HTERT RPE-1 (cell line): ENCODE measurements around the gene NEURL4.

Experiments
- in situ Hi-C: fragments of 300-500 bp; cut with MboI; formaldehyde crosslinking; loops from 4 replicates; pipeline ENCODE4 v1.14.3; 2020; ENCODE audit warnings: low sequenced_read_pairs

Gene NEURL4

DNA sequence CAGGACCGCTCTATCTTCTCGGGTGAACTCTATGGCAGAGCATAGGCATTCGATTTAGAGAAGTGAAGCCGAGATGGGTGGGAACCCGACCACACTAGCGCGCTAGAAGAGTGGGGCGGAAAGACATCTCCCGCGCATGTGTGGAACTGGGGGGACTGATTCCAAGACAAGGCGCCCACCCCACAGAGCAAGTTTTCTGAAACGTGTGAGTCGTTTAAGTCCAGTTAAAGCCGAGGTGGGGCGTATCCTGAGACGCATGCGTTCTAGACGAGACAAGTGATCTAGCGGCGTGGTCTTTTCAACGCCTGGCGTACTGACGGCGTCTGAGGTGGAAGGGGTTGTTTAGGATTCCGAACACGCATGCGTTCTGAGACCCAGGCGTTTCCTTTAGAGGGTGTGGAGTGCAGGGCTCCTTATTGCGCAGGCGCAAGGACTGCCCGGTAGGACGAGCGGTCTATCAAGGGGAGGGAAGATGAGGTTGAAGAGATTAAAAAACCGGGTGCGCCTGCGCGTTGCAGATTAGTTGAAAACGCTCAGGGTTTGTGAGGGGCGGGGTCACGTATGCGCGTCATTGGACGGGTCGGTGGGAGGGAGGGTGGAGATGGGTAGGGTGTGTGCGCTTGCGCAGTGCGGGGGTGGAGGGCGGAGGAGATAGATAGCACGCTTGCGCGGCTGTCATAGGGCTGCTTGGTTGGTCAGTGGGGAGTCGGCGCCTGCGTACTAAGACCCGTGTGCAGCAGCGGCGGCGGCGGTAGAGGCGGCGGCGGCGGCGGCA is 22.0 kb downstream of the NEURL4 start, which contains the start of gene EIF5A:
Gene EIF5A (plus strand): TSS at position 718 of the 775 bp plus-strand sequence. CDS start 2,008 bp downstream, outside the sequence.
- in situ Hi-C loops = no loop called here

DNA sequence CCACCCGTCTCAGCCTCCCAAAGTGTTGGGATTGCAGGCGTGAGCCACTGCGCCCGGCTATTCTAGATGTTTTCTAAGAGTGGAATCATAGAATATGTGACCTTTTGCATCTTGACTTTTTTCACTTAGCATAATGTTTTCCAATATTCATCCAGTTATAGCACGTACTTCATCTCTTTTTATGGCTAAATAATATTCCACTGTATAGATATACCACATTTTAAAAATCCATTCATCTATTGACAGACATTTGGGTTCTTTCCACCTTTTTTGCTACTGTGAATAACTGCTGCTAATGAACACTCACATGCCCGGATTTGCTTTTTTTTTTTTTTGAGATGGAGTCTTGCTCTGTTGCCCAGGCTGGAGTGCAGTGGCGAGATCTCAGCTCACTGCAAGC is 25.0 kb downstream of the NEURL4 start:
- in situ Hi-C loops = no loop called here

DNA sequence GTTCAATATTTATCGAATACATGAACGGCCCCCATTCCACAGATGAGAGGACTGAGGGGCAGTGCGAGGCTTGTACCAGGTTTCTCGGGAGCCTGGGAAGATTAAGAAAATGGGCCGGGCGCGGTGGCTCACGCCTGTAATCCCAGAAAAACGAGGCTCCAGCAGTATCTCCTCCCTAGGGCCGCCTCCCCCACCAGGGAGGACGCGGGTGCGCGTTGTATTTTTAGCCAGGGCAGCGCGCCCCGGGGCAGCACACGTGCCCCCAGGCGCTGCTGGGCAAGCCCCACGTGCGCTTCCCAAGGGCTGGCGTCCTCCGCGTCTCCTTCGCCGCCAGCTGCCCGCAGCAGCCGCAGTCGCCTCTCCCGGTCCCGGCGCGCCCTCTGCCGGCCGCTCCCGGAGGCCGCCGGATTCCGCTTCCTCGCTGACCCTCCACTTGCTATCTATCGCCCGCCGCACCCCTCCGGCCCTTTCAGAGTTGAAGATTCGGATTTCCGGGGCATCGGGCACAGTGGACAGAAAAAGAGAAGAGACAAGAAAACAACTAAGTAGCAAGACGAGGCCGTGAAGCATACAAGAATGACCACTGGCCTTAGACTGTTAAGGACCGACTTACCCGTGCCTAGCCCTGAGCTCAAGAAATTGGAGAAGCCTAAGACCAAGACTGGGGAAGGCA is 32.8 kb downstream of the NEURL4 start:
- in situ Hi-C loops = no loop called here

DNA sequence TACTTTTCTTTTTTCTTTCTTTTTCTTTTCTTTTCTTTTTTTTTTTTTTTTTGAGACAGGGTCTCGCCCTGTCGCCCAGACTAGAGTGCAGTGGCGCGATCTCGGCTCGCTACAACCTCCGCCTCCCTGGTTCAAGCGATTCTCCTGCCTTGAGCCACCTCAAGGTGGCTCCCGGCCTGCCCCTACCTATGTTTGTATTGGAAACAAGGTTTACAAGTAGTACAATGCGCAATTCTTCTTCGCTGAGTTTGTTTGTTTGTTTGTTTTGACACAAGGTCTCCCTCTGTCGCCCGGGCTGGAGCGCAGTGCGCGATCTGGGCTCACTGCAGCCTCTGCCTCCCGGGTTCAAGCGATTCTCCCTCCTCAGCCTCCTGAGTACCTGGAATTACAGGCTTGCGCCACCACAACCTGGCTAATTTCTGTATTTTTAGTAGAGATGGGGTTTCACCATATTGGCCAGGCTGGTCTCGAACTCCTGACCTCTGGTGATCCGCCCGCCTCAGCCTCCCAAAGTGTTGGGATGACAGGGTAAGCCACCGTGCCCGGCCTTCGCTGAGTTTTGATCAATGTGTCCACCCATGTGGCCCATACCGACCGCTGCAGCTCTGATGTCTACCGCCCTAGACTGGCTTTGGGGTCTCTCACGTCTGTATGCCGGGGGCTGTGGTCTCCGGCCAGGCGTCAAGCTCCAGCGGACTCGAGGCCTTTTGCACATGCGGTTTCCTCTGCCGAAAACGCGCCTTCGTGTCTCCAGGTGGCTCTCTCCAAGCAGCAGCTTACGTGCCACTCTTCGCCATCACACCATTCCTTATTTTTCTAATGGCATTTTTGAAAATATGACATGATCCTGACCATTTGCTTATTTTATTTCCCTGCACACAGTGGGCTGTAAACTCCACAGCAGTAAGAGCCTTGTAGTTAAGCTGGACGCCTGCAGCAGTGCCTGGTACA is 33.6 kb downstream of the NEURL4 start:
- in situ Hi-C loops = no loop called here

DNA sequence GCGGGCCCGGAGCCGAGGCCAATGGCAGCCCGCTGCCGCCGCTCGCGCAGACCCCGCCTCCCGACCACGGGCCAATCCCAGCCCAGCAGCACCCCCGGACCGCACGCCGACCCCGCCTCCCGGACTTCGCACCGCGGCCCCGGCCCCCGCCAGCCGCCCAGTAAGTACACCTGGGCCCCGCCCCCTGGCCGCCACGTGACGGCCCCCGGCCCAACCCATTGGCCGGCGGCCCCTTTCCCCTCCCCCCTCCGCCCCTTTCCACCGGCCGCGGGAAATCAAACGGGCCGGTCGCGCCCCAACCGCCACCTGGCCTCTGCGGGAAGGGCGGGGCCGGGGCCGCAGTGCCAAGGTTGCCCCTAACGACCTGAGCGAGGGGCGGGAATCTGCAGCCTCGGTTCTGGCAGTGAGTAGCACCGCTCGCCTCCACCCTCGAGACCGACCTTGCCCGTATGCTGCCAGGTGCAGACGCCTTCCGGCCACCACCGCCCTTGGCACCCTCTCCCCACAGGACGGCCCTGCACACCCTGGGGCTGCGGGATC is 34.5 kb downstream of the NEURL4 start, which contains the start of gene YBX2:
Gene YBX2 (minus strand): TSS at position 26 of the 540 bp plus-strand sequence. CDS start 139 bp downstream, outside the sequence.
- in situ Hi-C loops = no loop called here

DNA sequence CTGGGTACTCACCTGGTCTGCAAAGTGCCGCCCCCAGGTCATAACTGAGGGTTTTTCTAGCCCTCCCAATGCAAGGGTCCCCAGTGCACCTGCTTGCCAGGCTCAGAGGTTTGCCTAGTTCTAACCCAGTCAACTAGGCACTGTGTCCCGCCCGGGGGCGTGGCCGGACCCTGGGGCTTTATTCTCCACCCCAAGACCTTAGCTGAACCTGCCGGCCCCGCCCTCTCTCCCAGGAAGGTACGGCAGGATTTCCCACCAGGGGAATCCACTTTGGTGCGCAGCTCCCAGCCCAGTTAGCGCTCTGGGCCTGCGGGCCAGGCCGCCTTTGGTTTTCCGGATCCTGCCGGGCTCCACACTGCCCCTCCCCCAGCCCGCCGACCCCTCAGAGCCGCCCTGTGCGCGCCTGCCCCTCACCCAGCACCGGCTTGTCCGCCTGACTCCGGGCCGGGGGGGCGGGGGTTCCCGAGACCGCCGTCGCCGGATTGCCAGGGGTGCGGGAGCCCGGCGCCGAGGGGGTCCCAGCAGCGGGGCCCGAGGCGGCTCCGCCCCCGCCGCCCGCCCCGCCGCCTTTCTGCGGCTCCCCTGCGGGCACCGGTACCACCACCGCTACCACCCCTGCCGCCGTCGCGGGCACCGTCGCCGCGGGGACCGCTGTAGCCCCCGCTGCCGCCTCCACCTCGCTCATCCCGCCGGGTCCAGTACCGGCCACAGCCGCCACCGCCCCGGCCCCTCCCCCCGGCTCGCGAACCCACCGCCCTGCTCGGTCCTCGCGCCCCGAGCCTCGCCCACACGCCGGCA is 35.1 kb downstream of the NEURL4 start:
- in situ Hi-C loops = no loop called here

DNA sequence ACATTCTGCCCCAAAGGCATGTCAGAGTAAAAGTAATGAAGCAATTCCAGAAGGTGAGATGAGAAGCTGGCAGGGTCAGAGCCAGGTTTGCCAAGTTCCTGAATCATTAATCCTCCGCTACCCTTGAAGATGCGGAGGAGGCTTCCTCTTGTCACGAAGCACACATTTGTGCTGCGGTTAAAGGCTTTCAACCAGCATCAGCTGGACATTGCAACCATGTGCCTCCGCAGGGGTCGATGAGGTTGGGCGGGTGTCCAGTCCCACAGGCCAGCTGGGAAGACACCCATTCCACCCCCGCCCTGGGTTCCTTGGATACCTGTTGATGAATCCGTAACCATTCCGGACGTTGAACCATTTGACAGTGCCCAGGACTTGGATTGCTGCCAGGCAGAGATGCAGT is 36.0 kb downstream of the NEURL4 start:
- in situ Hi-C loops = no loop called here

DNA sequence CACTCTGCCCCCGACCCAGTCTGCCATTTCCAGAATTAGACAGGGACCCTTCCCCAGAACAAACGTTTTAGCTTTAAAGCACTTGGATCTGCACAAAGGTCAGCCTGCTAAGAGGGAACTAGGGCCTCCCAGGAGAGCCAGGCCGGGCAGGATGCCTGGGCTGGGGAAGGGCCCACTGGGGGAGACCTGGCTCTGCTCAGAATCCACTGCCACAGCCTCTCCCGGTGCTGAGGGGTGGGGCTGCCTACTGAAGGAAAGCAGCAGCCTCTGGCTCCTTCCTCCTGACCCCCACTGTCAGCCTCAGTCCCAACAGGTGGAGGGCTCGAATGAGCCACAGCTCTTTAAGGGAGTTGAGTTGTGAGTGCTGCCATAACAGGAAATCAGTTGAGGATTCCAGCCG is 36.4 kb downstream of the NEURL4 start:
- in situ Hi-C loops = no loop called here

DNA sequence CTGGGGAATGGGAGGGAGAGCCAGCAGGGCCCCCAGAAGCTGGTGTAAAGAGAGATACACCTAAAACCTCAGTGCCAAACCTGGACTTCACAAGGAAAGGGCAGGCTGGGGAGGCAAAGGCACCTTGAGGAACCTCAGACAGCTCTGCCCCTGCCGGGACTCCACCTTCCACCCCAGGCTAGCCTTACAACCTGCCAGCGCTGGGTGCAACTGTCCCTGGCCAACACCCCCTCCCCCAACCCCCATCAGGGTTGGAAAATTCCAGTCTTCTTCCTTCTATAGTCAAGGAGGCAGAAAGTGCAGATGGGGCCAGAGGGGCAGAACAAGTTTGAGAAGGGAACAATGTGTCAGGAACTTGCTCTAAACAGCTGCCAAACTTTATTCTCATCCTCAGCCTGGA is 36.9 kb downstream of the NEURL4 start:
- in situ Hi-C loops = no loop called here

DNA sequence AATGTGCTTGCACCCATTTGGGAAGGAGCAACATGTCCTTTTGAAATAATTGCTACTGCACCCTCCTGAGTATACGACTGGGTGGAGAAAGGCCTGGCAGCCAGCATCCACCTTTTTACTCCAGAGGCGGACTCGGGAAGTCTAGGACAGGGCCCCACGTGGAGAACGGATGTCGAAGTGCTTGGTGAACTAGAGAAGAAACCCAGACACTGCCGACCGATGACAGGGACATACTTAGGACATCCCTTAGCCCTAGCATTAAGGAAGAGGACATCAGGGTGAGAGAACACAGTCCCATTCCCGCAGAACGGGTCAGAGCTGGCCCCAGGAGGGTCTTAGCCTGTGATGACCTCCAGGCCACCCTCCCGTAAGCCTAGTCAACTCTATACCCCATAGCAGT is 38.5 kb downstream of the NEURL4 start:
- in situ Hi-C loops = no loop called here

DNA sequence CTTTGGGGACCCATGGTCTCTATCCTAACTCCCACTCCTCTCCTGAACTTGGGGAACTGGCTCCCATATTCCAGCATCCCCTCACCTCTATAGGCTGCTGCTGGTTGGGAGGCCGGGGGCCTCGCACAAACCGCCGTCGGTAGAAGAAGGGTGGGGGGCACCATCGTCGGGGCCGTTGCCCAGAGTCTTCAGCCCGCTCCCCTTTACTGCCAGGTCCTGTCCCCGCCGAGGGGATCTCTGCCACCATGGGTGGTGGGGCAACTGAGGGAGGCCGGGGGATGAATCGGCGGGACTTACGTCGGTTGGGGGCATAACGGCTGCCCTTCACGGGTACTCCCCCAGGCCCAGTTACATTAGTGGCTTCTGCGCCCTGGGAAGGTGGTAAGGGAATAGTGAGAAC is 39.0 kb downstream of the NEURL4 start:
- in situ Hi-C loops = no loop called here

DNA sequence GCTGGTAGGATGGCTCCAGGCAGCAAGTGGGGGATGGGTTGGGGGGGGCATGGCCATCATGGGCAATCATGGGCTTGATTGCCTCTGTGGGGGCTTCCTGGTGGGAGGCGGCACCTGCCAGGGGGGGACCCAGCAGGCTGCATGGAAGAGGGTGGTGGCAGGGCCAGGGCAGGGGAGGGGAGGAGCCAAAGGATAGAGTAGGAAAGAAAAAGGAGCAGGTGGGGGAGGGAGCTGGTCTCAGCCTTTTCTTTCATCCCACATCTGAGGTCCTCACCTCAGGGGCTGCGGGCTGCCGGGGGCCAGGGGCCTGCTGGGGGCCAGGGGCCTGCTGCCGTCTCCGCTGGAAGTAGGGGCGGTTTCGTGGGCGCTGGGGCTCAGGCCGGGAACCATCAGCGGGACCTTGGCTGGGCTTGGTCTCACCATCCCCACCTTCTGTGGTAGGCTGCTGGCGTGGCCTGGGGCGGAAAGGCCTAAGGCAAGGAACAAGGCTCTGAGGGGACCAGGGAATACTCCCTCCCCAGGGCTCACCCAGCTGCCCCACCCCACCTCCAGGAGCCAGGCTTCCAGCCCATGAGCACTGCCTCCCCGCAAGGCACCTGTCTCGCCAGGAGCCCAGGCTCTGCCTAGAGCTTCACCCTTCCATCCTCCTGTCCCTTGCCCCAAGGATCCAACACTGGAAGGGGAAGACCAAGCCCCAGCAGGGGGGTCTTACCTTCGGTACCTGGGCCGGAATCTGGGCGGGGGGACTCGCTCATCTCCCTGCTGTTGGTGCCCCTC is 39.7 kb downstream of the NEURL4 start:
- in situ Hi-C loops = no loop called here

DNA sequence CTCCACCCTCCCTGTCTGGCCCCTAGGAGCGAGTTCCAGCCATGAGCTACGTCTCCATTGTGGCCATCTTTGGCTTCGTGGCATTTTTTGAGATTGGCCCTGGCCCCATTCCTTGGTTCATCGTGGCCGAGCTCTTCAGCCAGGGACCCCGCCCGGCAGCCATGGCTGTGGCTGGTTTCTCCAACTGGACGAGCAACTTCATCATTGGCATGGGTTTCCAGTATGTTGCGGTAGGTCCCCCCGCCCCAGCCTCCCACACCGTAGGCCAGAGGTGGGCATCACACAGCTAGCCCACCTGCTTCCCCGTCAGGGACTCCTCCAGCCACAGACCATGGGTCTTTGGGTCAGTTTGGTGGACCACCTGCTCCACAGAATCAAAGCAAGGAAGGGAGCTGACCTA is 43.5 kb downstream of the NEURL4 start:
- in situ Hi-C loops = no loop called here

DNA sequence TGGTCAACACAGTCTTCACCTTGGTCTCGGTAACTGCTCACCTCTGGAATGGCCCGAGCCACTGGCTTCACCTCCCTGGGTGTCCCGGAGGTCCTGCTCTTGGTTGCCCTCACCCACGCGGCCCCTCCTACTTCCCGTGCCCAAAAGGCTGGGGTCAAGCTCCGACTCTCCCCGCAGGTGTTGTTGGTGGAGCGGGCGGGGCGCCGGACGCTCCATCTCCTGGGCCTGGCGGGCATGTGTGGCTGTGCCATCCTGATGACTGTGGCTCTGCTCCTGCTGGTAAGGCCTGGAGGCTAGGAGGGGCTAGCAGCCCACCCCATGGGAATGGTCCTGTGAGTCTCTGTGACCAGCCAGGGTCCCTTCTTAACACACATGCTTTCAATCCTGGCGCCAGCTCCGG is 44.2 kb downstream of the NEURL4 start:
- in situ Hi-C loops = no loop called here

DNA sequence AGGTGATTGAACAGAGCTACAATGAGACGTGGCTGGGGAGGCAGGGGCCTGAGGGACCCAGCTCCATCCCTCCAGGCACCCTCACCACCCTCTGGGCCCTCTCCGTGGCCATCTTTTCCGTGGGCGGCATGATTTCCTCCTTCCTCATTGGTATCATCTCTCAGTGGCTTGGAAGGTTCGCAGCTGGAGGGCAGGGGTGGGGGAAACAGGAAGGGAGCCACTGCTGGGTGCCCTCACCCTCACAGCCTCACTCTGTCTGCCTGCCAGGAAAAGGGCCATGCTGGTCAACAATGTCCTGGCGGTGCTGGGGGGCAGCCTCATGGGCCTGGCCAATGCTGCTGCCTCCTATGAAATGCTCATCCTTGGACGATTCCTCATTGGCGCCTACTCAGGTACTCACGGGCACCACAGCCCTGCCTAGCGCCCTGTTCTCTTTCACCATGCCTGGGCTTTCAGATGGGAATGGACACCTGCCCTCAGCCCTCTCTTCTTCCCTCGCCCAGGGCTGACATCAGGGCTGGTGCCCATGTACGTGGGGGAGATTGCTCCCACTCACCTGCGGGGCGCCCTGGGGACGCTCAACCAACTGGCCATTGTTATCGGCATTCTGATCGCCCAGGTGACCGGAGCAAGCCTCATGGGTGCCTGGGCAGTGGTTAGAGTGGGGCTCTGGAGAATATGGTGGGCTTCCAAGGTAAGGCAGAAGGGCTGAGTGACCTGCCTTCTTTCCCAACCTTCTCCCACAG is 45.5 kb downstream of the NEURL4 start:
- in situ Hi-C loops = no loop called here

DNA sequence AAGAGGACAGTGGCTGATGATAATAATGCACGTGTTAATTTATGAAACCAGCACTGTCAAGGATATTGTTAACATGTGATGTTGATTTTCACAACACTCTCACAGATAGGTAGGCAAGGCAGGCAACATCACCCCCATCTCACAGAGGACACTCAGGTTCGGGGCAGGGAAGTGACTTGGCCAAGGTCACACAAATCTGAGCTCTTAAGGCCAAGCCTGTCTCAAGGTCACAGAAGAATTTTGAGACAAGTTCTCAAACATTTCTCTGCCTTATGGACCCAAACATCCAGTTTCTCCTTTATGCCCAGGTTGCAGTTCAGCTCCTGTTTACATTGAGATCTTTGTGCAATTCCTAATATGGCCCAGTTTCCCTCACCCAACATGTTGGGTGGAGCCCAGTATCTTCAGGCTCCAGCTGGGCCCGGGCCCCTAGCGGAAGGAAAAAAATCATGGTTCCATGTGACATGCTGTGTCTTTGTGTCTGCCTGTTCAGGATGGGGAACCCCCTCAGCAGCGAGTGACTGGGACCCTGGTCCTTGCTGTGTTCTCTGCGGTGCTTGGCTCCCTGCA is 46.3 kb downstream of the NEURL4 start:
- in situ Hi-C loops = no loop called here

DNA sequence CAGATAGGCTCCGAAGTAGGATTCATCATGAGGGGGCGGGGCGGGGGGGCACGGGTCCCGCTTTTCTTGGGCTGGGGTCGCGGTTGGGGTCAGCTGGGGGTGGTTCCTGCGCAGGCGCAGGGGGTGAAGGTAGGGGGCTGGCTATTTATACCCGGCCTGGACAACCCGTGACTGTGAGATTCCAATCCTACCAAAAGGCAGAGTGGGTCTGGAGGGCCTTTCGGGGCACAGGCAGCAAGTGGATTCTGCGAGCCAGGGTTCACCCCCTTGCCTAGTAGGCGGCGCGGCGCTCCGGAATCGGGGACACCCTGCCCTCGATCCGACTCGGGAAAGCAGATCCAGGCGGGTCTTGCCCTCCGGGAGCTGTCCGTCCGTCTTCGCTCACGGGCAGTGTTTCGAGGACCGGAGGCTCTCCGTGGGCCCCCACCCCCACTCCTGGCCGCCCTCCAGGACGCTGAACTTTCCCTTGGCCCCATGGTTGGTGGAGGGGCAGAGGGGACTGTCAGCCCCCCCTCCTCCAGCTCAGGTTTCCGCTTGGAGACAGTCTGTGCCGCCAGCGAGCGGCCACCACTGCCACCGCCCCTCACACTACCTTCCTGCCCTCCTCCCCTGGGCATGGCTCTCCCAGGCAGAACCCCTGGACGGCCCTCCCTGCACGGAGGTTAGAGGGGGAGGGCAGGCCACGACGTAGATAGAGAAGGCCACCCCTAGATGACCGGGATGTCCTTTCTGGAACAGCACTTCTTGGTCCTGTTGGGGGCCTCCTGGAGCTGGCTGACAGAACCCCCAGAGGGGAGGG is 47.0 kb downstream of the NEURL4 start:
- in situ Hi-C loops = no loop called here
